HG03139 (cell line): ENCODE measurements around the gene TMEM200B.
"Not testable (repeated sequence)": the region's sequence is repeated elsewhere in the genome, so short reads cannot be mapped to it uniquely, and the experiment has no call there.

Experiments
- ATAC-seq: cut with Tn5 transposase; IDR thresholded peaks from one replicate; pipeline ENCODE4 v1.9.1; 2021; ENCODE audit not compliant: unreplicated experiment

Gene TMEM200B

GRCh38 chr1:29112705-29113412 is 10.8 kb downstream of the TMEM200B start:
- ATAC-seq: no peak

DNA sequence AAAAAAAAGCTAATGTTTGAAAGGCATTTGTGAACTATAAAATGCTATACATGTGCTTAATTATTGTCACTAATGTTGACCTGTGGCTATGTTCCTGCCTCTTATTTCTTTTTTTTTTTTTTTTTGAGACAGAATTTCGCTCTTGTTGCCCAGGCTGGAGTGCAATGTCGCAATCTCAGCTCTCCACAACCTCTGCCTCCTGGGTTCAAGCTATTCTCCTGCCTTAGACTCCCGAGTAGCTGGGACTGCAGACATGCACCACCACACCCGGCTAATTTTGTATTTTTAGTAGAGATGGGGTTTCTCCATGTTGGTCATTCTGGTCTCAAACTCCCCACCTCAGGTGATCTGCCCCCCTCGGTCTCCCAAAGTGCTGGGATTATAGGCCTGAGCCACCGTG is 15.7 kb downstream of the TMEM200B start:
- ATAC-seq: not testable (repeated sequence)

- no peak for ATAC-seq
Observed at GRCh38 chr1:29105822-29106221, 17.9 kb downstream of the TMEM200B start.

DNA sequence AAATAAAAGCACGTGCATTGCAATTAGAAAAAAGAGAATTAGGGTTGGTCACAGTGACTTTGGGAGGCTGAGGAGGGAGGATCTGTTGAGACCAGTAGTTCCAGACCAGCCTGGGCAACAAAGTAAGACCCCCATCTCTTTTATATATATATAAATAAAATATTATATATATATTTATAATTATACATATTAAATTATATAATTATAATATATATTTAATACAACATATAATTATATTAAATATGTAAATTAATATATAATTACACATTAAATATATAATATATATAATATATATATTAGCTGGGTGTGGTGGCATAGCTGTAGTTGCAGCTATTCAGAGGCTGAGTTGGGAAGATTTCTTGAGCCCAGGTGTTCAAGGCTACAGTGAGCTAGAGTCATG is 23.2 kb downstream of the TMEM200B start:
- no peak for ATAC-seq

GRCh38 chr1:29099286-29099685 is 24.4 kb downstream of the TMEM200B start:
- no peak for ATAC-seq

- no peak for ATAC-seq
Observed at GRCh38 chr1:29096231-29096886, 27.3 kb downstream of the TMEM200B start.

- no peak for ATAC-seq
Observed at GRCh38 chr1:29094954-29095353, 28.7 kb downstream of the TMEM200B start.

GRCh38 chr1:29094433-29094832 is 29.3 kb downstream of the TMEM200B start:
- no peak for ATAC-seq

DNA sequence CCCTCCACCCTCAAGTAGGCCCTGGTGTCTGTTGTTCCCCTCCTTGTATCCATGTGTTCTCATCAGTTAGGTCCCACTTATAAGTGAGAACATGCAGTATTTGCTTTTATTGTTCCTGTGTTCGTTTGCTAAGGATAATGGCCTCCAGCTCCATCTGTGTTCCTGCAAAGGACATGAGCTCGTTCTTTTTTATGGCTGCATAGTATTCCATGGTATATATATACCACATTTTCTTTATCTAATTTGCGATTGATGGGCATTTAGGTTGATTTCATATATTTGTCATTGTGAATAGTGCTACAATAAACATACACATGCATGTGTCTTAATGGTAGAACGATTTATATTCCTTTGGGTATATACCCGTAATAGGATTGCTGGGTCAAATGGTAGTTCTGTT is 31.0 kb downstream of the TMEM200B start:
- ATAC-seq: not testable (repeated sequence)

- no peak for ATAC-seq
Observed at GRCh38 chr1:29090937-29091618, 32.6 kb downstream of the TMEM200B start.

- ATAC-seq: no peak
Observed at GRCh38 chr1:29084196-29084521, 39.5 kb downstream of the TMEM200B start.

DNA sequence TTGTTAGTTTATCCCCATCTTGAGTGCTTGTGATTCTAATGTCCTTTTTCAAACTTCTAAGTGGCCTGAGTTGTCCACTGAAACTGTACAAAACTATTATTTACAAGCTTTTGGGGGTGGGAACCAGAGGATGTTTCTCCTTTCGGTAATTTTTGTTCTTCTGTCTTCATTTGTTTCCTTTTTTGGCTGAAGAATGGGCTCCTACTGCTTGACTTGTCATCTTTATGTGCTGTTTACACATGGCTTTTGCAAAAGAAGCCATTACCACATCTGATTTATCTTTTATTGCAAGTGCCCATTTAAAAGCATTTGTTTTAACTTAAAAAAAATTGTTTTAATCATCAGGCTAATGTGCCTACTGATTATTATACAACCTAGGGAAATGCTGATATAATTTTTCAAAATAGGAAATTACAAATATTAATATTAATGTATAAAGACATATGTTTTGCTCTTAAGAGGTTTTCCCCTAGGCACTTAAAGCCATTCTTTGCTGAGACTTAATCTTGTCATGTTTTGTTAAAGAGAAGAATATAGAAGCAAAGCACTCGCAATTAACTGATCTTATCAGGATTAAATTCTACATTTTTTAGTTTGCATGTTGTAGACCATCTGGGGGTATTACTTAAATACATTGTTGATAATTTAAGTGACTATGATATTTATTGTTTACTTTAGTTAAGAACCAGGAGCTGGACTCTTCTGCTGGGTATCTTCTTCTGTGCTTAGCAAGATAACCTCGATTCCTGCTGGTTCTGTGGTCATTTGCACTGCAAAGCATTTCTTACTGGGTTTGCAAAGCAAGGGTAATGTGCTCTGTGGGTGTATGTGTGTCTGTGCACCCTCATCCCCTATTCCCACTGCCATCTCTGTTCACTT is 40.1 kb downstream of the TMEM200B start:
- no peak for ATAC-seq

GRCh38 chr1:29082519-29082918 is 41.2 kb downstream of the TMEM200B start:
- no peak for ATAC-seq

GRCh38 chr1:29081201-29081600 is 42.5 kb downstream of the TMEM200B start:
- ATAC-seq: no peak

DNA sequence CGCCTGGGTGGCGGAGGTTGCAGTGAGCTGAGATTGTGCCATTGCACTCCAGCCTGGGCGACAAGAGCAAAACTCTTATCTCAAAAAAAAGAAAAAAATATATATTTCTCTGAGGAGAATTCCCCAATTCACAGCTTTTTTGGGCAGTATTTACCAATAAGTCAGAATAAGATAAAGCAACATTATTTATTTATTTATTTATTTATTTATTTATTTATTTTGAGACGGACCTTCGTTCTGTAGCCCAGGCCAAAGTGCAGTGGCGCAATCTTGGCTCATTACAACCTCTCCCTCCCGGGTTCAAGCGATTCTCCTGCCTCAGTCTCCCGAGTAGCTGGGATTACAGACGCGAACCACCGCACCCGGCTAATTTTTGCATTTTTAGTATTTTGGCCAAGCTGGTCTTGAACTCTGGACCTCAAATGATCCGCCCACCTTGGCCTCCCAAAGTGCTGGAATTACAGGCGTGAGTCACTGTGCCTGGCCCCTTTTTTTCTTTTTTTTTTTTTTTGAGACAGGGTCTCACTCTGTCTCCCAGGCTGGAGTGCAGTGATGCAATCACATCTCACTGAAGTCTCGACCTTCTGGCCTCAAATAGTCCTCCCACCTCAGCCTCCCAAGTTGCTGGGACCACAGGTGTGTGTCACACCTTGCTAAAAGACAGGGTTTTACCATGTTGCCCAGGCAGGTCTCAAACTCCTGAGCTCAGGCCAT is 43.6 kb downstream of the TMEM200B start:
- not testable (repeated sequence) for ATAC-seq

- no peak for ATAC-seq
Observed at GRCh38 chr1:29077155-29077554, 46.5 kb downstream of the TMEM200B start.
